ENCODE measurements around the gene TANGO2.

Gene TANGO2

DNA sequence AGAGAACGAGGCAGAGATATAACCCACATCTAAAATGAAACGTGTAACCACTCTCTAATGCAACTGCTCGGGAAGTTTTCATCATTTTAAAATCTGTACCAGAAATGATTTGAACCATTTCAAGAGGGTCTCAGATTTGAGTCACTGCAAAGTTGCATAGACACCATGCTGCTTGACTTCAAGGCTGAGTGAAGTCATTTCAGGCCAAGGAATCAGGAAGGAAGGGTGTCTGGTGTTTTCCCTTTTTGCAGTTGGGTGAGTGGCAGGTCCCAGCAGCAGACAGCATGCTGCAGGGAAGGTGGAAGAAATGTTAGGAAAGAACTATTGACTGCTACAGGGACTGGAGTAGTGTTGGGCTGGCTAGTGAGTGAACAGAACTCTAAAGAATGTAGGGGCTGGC, 16.5 kb downstream of the TANGO2 start:
- Histone ChIP-seq H3K4me1 (ENCODE audit: control insufficient read depth, insufficient read depth, low read length, poor library complexity, severe bottlenecking) (peaks cover under 1% of the 10 kb centered on the region), H3K27me3 (replicated peaks; ENCODE audit: control insufficient read depth, insufficient read depth, low read length, poor library complexity, severe bottlenecking) (no peaks in the 10 kb centered on the region), H3K36me3 (ENCODE audit: control insufficient read depth, insufficient read depth, low read length) (peaks cover 25% of the 10 kb centered on the region), H3K27ac (ENCODE audit: insufficient read depth, low read length, poor library complexity, severe bottlenecking) (no peak overlapping the region), H3K4me3 (ENCODE audit: insufficient read depth, low read depth, low read length, poor library complexity, severe bottlenecking) (no peak overlapping the region), H3K9me3 (ENCODE audit: control insufficient read depth, low read length) (no peaks in the 10 kb centered on the region)
- DNase-seq: no peak

DNA sequence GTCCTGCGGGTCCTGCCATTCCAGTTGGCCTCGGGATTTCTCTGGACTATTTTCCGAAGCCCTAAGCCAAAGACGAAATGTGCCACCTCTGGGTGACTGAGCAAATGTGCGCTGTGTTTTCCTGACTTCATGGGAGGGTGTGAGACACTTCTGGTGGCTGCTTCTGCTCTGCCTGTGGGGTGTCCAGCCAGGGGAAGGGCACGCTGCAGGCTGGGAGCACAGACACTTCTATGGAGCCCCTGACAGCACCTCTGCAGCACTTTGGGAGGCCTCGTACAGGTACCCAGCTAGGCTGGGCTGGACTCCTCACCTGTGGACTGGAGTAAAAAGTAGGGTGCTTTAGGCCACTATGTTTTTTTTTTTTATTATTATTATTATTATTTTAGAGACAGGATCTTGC, 17.7 kb downstream of the TANGO2 start:
- H3K36me3 ChIP-seq (ENCODE audit: control insufficient read depth, insufficient read depth, low read length): peaks cover 31% of the 10 kb centered on the region

DNA sequence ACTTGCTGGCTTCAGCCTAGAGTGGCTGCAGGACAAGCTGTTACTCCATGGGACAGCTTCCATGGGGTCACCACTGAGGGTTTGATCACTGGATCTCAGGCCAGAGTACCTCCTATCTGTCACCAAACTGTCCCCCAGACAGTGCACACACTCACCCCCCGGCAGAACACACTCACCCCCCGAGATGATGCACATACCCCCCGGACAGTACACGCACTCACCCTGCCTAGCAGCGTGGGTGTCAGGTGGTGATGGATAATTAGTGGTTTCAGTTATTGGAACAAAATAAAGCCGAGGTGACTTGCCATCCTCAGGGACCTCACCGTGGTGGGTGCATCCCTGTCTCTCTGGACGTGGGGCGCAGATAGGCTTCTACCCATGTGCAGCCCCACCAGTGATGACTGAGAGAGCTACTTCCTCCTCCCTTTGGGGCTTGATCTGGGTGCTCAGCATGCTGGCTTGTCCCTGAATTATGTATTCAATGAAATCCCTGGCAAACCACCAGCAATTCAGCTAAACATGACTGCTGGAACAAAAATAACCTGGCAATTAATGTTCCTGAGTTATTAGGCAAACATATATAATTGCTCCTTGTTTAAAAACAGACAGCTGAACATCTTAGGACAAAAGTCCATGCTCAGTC, 18.9 kb downstream of the TANGO2 start:
- Histone ChIP-seq H3K27ac (ENCODE audit: insufficient read depth, low read length, poor library complexity, severe bottlenecking) (no peak overlapping the region), H3K4me3 (ENCODE audit: insufficient read depth, low read depth, low read length, poor library complexity, severe bottlenecking) (no peak overlapping the region), H3K27me3 (replicated peaks; ENCODE audit: control insufficient read depth, insufficient read depth, low read length, poor library complexity, severe bottlenecking) (no peaks in the 10 kb centered on the region), H3K36me3 (ENCODE audit: control insufficient read depth, insufficient read depth, low read length) (peaks cover 41% of the 10 kb centered on the region), H3K4me1 (ENCODE audit: control insufficient read depth, insufficient read depth, low read length, poor library complexity, severe bottlenecking) (no peaks in the 10 kb centered on the region), H3K9me3 (ENCODE audit: control insufficient read depth, low read length) (no peaks in the 10 kb centered on the region)
- no peak for DNase-seq

More for the DNA sequence above, 17.7 kb downstream of the TANGO2 start:
- H3K4me1 ChIP-seq (ENCODE audit: control insufficient read depth, insufficient read depth, low read length, poor library complexity, severe bottlenecking): no peaks in the 10 kb centered on the region
- H3K4me3 ChIP-seq (ENCODE audit: insufficient read depth, low read depth, low read length, poor library complexity, severe bottlenecking): no peak overlapping the region
- no peak overlapping the region for H3K27ac ChIP-seq (ENCODE audit: insufficient read depth, low read length, poor library complexity, severe bottlenecking)
- no peaks in the 10 kb centered on the region for H3K27me3 ChIP-seq (replicated peaks; ENCODE audit: control insufficient read depth, insufficient read depth, low read length, poor library complexity, severe bottlenecking)
- no peaks in the 10 kb centered on the region for H3K9me3 ChIP-seq (ENCODE audit: control insufficient read depth, low read length)
- DNase-seq: no peak

GRCh38 chr22:20040327-20041200, 19.7 kb downstream of the TANGO2 start:
- H3K27me3 ChIP-seq (replicated peaks; ENCODE audit: control insufficient read depth, insufficient read depth, low read length, poor library complexity, severe bottlenecking): no peaks in the 10 kb centered on the region
- peaks cover 44% of the 10 kb centered on the region for H3K36me3 ChIP-seq (ENCODE audit: control insufficient read depth, insufficient read depth, low read length)
- H3K27ac ChIP-seq (ENCODE audit: insufficient read depth, low read length, poor library complexity, severe bottlenecking): no peak overlapping the region
- H3K4me3 ChIP-seq (ENCODE audit: insufficient read depth, low read depth, low read length, poor library complexity, severe bottlenecking): no peak overlapping the region
- H3K4me1 ChIP-seq (ENCODE audit: control insufficient read depth, insufficient read depth, low read length, poor library complexity, severe bottlenecking): no peaks in the 10 kb centered on the region
- H3K9me3 ChIP-seq (ENCODE audit: control insufficient read depth, low read length): no peaks in the 10 kb centered on the region
- no peak for DNase-seq

- H3K27ac ChIP-seq (ENCODE audit: insufficient read depth, low read length, poor library complexity, severe bottlenecking): no peak overlapping the region
- H3K27me3 ChIP-seq (replicated peaks; ENCODE audit: control insufficient read depth, insufficient read depth, low read length, poor library complexity, severe bottlenecking): no peaks in the 10 kb centered on the region
- H3K4me1 ChIP-seq (ENCODE audit: control insufficient read depth, insufficient read depth, low read length, poor library complexity, severe bottlenecking): no peaks in the 10 kb centered on the region
- DNase-seq: no peak
- no peak overlapping the region for H3K4me3 ChIP-seq (ENCODE audit: insufficient read depth, low read depth, low read length, poor library complexity, severe bottlenecking)
- no peaks in the 10 kb centered on the region for H3K9me3 ChIP-seq (ENCODE audit: control insufficient read depth, low read length)
- peaks cover 45% of the 10 kb centered on the region for H3K36me3 ChIP-seq (ENCODE audit: control insufficient read depth, insufficient read depth, low read length)
Measured at GRCh38 chr22:20043057-20043996, 22.4 kb downstream of the TANGO2 start.

DNA sequence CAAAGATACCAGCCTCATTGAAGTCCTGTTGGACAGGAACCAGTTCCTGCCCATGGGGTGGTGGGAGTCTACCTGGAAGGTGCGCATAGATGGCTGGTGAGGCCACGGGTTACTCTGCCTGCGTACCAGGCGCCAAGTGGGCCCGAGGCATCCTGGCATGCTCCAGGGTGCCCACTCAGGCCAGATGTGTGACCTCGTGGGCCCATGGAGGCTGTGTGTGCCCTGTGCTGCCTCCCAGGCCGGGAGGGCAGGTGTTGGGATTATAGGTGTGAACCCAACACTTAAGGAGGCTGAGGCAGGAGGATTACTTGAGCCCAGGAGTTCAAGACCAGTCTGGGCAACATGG, 23.1 kb downstream of the TANGO2 start:
- Histone ChIP-seq H3K4me3 (ENCODE audit: insufficient read depth, low read depth, low read length, poor library complexity, severe bottlenecking) (no peak overlapping the region), H3K36me3 (ENCODE audit: control insufficient read depth, insufficient read depth, low read length) (peaks cover 44% of the 10 kb centered on the region)

GRCh38 chr22:20044495-20045151, 23.7 kb downstream of the TANGO2 start:
- Histone ChIP-seq H3K27ac (ENCODE audit: insufficient read depth, low read length, poor library complexity, severe bottlenecking) (no peak overlapping the region), H3K4me1 (ENCODE audit: control insufficient read depth, insufficient read depth, low read length, poor library complexity, severe bottlenecking) (no peaks in the 10 kb centered on the region), H3K36me3 (ENCODE audit: control insufficient read depth, insufficient read depth, low read length) (peaks cover 44% of the 10 kb centered on the region), H3K9me3 (ENCODE audit: control insufficient read depth, low read length) (no peaks in the 10 kb centered on the region), H3K27me3 (replicated peaks; ENCODE audit: control insufficient read depth, insufficient read depth, low read length, poor library complexity, severe bottlenecking) (no peaks in the 10 kb centered on the region), H3K4me3 (ENCODE audit: insufficient read depth, low read depth, low read length, poor library complexity, severe bottlenecking) (no peak overlapping the region)
- no peak for DNase-seq

More for the DNA sequence above, 23.1 kb downstream of the TANGO2 start:
- H3K9me3 ChIP-seq (ENCODE audit: control insufficient read depth, low read length): no peaks in the 10 kb centered on the region
- DNase-seq: no peak
- H3K27me3 ChIP-seq (replicated peaks; ENCODE audit: control insufficient read depth, insufficient read depth, low read length, poor library complexity, severe bottlenecking): no peaks in the 10 kb centered on the region
- no peak overlapping the region for H3K27ac ChIP-seq (ENCODE audit: insufficient read depth, low read length, poor library complexity, severe bottlenecking)
- no peaks in the 10 kb centered on the region for H3K4me1 ChIP-seq (ENCODE audit: control insufficient read depth, insufficient read depth, low read length, poor library complexity, severe bottlenecking)

GRCh38 chr22:20046730-20047129, 25.8 kb downstream of the TANGO2 start:
- Histone ChIP-seq H3K4me1 (ENCODE audit: control insufficient read depth, insufficient read depth, low read length, poor library complexity, severe bottlenecking) (no peaks in the 10 kb centered on the region), H3K4me3 (ENCODE audit: insufficient read depth, low read depth, low read length, poor library complexity, severe bottlenecking) (no peak overlapping the region), H3K36me3 (ENCODE audit: control insufficient read depth, insufficient read depth, low read length) (peaks cover 38% of the 10 kb centered on the region), H3K27ac (ENCODE audit: insufficient read depth, low read length, poor library complexity, severe bottlenecking) (no peak overlapping the region), H3K27me3 (replicated peaks; ENCODE audit: control insufficient read depth, insufficient read depth, low read length, poor library complexity, severe bottlenecking) (no peaks in the 10 kb centered on the region), H3K9me3 (ENCODE audit: control insufficient read depth, low read length) (no peaks in the 10 kb centered on the region)
- DNase-seq: no peak

GRCh38 chr22:20051927-20052308, 31.0 kb downstream of the TANGO2 start:
- Histone ChIP-seq H3K27ac (ENCODE audit: insufficient read depth, low read length, poor library complexity, severe bottlenecking) (no peak overlapping the region), H3K9me3 (ENCODE audit: control insufficient read depth, low read length) (no peaks in the 10 kb centered on the region), H3K4me1 (ENCODE audit: control insufficient read depth, insufficient read depth, low read length, poor library complexity, severe bottlenecking) (no peaks in the 10 kb centered on the region), H3K4me3 (ENCODE audit: insufficient read depth, low read depth, low read length, poor library complexity, severe bottlenecking) (no peak overlapping the region), H3K27me3 (replicated peaks; ENCODE audit: control insufficient read depth, insufficient read depth, low read length, poor library complexity, severe bottlenecking) (no peaks in the 10 kb centered on the region), H3K36me3 (ENCODE audit: control insufficient read depth, insufficient read depth, low read length) (peaks cover 47% of the 10 kb centered on the region)
- DNase-seq: no peak

Measured in effector memory CD4-positive, alpha-beta T cell (primary cell).